NCI-H146 treated with DMSO at 0.1 percent for 48 hours (cell line): Measurements from ENCODE around the gene DIS3L2.
"Not testable (repeated sequence)": the region's sequence is repeated elsewhere in the genome, so short reads cannot be mapped to it uniquely, and the experiment has no call there.

Experiments
- DNase-seq: peaks from one replicate; lab custom pipeline; 2025; ENCODE audit not compliant: unreplicated experiment; lab: John Stamatoyannopoulos, UW

Gene DIS3L2

DNA sequence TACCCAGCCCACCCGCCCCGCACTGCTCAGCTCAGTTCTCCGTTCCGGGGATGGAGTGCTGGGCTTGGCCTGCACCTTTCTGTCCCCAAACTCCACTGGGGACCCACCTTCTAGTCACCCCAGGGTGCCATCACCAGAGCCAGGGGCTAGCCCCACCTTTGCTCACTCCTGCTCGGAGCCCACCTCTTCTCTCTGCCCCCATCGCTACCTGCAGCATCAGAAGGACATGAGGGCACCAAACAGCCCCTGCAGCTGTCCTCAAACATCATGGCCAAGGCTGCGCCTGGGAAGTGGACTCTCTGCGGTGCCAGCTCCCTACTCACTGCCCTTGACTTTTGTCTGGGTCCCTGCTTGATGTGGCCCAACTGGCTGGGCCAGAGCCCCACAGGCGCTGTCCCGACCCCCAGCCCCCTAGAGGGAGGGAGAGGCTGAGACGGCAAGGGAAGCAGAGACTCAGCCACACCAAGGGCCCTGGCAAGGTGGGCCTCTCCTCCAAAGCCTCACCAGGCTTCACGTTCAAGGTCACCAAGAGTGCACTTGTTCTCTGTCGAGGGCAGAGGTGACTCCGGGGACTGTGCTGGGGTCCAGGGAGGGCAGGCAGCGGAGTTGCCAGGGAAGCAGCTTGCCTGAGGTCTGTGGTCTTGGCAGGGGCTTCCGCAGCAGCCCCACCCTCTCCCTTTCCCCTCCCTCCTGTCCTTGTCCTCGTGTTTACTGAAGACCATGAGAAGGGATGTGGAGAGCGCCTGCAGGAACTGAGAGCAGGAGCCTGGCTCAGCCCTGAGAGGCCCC is 403.5 kb downstream of the DIS3L2 start:
- DNase-seq, result not testable (repeated sequence)

DNA sequence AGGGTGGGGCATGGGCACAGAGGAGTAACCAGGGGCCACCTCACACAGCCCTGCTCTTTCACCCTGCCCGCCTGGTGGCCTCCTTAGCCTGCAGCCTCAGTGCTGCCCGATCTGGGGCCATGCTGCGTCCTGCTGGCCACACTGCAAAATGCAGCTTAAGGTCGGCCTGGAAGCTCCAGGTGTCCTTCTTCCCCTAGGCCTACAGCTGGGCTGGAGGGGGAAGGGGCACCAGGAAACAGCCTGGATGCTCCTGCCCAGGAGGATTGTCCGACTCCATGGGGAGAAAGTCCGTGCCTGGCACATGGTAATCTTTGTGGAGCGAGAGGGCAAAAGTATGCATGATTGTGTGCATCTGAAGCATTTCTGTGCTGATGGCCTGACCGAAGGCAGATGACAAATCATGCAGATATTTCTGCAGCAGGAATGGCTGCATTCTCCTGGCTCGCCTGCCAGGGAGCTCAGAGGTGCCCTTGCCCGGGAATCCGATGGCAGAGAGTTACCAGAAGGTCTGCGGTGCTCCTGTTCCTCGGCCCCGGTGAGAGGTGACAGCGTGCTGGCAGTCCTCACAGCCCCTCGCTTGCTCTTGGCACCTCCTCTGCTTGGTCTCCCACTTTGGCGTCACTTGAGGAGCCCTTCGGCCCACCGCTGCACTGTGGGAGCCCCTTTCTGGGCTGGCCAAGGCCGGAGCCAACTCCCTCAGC is 404.3 kb downstream of the DIS3L2 start:
- no peak for DNase-seq

DNA sequence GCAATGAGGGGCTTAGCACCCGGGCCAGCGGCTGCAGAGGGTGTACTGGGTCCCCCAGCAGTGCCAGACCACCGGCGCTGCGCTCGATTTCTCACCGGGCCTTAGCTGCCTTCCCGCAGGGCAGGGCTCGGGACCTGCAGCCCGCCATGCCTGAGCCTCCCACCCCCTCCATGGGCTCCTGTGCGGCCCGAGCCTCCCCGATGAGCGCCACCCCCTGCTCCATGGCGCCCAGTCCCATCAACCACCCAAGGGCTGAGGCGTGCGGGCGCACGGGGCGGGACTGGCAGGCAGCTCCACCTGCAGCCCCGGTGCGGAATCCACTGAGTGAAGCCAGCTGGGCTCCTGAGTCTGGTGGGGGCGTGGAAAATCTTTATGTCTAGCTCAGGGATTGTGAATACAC is 404.9 kb downstream of the DIS3L2 start:
- not testable (repeated sequence) for DNase-seq

DNA sequence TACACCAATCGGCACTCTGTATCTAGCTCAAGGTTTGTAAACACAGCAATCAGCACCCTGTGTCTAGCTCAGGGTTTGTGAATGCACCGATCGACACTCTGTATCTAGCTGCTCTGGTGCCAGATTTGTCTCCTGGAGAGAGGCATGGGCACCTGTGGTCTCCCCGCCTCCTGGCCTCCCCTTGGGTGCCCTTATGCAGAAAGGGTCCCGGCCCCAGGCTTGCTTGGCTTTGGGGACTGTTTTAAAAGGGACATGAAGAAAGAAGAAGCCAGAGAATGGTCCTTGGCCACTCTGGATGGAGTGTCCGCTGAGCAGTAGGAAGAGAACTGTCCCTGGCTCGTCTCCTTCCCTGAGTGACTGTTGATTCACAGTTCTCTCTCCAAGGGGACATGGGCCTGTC is 405.5 kb downstream of the DIS3L2 start:
- DNase-seq, result no peak

DNA sequence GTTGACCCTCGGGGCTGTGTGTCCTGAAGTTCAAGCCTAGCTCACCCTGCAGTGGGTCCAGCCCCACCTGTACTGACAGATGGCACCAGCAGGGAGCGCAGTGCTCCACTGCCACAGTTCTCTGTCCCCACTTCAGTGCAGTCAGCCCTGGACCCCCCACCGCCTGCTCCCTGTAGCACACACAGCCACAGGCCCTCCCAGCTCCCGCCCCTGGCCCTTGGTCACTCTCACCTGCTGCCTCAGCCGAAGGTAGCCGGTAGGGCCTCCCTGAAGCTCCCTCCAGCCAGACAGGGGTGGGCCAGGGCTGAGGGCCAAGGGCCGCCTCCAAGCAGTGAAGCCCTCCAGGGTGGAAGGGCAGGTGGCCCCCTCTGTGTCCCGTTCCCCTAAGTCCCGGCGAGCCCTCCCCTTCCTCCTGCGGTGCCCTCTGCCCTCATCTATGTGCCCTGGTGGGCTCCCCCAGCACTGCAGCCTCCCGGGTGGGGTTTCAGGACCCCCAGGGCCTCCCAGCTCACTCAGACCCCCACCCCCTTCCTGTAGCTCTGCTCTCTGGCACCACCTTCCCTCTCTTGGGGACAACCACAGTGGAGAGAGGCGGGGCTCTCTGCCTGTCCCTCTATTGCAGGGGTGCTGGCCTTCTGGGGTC is 406.2 kb downstream of the DIS3L2 start:
- no peak for DNase-seq

DNA sequence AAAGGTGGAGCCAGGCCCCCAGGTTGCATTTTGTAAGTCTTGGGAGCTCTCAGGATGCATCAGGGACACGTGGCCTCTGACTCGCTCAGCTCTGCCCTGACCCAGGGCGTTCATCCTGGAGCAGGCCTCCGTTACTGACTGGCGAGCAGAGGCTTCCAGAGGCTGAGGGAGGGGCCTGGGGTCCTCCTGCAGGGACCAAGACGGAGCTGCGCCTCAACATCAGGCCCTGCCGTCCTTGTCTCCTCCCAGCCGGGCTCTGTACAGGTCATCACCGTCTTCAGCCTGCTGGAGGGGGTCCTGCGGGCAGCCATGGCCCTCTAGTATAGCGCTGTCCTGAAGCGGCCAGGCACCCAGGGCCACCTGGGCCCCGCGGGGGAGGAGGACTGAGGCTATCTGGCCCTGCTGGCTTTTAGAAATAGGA is 406.8 kb downstream of the DIS3L2 start:
- no peak for DNase-seq

DNA sequence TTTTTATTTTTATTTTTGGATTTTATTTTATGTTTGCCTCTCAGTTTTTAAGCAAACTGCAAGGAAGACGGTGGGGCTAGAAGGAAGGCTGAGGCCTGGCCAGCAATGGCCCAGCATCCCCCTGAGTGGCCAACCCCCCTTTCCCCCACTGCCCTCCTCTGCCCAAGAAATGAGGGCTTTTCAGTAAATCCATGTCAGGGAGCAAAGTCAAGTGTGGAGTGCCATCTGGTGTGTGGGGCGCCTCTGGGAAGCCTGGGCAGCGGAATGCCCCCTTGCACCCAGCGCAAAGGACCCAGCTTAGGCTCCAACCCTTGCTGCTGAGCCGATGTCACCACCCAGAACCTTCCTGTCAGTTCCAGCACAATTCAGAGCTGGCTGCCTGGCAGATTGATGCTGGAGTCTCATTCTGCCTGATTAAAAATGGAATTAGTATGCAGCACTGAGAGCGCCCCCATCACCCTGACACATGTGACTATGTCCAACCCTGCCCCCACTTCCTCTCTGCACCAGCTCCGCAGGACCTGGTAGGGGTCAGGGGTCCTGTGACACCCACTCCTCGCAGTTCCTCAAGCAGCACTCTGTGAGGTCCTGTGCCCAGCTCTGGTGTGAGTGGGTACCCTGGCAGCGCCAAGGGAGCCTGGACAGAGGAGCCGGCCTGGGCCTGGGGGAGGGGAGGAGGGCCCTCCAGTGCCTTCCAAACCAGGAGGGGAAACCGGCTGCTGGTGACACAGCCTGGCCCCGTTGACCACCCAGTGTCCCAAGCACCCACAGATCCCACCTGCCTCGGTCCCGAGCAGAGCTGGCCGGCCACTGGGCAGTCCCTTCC is 407.8 kb downstream of the DIS3L2 start:
- DNase-seq, result no peak

DNA sequence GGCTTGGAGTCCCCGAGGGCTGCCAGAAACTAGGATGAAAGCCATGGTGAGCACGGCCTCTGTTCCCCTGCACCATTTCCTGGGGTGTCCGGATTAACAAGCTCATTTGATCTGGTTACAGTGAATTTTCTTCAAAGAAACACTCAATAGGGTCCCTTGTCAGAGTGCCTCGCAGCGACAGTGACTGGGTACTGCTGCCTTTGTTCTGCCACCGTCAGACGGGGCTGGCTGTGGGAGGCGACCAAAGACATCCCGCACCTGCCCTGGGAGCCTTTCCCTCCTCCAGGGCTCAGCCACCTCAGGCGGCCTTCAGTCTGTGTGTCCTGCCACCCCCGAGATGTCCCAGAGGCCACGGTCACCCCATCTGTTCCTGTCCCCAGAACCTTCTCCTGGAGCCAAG is 408.5 kb downstream of the DIS3L2 start:
- DNase-seq, result not testable (repeated sequence)

DNA sequence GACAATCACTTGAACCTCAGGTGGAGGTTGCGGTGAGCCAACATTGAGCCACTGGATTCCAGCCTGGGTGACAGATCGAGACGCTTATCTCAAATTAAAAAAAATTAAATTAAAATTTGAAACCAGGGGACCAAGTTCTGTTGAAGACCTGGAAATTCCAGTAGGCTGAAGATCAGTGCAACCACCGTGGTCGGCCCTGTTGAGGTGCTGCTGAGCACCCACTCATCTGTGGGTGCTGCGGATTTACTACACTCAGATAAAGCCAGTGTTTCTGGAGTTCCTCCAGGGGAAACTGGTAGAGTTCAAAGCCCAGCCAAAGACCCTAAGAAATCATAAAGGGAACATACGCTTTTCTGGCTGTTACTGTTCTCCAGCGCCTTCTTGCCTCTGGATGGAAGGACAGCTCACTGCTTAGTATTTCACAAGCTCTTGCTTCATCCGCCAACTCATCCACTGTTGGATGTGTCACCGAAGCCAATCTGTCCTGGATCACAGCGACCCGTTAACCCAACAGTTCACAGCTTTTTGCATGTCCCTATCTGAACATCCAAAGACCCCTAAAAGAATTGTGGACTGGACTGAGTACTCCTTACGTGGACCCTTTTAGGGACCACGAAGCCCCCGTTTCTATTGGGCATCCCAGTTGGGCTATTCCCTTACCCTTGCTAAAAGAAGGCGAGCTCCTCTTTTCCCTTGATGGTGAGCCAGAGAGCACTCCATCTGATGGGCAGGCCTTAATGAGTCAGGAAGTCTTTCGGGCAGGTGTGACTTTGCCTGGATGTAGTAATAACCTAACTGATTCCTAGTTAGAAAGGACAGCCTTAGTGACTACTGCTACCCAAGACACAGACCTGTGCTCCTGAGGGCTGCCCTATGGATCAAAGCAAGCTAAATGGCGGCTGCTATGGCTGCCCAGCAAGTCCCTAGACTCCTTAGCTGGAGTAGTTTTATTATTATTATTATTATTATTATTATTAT is 411.0 kb downstream of the DIS3L2 start:
- no peak for DNase-seq

DNA sequence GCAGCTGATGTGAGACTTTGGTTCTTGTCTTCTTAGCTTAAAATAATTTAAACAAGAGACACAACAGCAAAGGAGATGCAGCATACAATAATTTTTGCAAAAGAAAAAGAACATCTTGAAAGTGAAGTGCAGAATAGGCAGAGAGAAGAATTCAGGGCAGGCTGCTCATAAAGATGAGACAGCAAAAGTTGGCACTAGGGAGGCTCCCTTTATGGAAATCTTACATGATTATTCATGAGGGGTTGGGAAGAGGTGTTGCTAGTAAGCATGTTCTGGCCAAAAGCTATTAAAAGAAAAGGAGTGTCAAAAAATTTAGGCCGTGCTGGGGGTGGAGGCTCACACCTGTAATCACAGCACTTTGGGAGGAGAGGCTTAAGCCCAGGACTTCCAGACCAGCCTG is 412.8 kb downstream of the DIS3L2 start:
- DNase-seq, result no peak

DNA sequence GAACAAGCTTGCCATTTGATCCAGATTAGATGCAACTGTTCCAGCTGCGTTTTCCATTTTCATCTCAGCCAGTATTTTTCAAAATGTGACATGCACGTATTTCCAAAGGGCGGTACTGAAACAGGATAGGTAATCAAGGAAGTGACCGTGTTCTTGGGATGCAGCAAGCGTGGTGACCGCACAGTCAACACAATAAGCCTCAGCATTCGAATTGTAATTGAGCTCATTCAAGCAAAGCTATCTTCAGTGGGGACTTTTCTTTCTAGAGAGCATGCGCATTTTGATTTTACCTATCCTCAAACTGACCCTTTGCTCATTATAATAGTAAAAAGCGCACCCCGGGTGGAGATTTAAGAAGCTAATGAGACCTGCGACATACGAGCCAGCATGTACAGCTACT is 413.7 kb downstream of the DIS3L2 start:
- no peak for DNase-seq

DNA sequence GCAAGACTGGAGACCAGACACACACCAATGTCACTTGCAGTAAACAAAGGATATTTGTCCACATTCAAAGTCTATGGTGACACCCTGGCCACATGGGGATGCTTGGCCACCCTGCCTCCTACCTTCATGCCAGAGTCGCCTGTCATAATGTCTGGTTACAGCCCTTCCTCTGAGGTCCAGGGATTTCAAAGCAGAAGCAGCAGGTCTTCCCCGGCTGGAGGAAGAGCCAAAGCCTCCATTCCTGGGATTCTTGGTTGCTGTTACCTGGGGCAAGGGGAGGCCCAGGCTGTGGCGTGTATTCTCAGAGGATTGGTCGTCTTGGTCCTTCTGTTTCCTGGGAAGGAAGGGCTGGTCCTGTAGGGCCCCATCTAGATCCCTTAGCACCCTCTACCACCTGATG is 414.7 kb downstream of the DIS3L2 start:
- no peak for DNase-seq

DNA sequence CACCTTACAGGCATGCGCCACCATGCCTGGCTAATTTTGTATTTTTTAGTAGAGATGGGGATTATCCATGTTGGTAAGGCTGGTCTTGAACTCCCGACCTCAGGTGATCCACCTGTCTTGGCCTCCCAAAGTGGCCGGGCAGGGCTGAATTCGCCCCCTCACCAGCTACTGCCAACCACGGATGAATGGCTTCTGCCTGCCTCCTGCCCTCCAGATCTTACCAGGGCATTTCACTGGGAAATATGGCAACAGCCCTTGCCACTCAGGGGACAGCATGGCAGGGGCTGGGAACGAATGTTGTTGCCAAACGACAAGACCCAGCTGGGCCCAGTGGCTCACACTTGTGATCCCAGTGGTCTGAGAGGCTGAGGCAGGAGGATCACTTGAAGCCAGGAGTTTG is 415.2 kb downstream of the DIS3L2 start:
- no peak for DNase-seq

DNA sequence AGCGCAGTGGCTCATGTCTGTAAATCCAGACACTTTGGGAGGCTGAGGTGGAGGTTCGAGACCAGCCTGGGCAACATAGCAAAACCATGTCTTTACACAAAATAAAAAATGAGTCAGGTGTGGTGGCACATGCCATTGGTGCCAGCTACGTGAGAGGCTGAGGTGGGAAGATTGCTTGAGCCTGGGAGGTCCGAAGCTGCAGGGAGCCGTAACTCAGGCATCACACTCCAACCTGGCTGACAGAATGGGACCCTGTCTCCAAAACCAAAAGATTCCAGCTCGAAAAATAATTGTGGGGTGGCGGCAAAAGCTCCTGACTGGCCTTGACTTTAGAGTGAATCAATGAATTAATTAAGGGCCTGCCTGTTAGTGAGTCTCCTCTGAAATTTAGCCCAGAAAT is 415.8 kb downstream of the DIS3L2 start:
- no peak for DNase-seq

DNA sequence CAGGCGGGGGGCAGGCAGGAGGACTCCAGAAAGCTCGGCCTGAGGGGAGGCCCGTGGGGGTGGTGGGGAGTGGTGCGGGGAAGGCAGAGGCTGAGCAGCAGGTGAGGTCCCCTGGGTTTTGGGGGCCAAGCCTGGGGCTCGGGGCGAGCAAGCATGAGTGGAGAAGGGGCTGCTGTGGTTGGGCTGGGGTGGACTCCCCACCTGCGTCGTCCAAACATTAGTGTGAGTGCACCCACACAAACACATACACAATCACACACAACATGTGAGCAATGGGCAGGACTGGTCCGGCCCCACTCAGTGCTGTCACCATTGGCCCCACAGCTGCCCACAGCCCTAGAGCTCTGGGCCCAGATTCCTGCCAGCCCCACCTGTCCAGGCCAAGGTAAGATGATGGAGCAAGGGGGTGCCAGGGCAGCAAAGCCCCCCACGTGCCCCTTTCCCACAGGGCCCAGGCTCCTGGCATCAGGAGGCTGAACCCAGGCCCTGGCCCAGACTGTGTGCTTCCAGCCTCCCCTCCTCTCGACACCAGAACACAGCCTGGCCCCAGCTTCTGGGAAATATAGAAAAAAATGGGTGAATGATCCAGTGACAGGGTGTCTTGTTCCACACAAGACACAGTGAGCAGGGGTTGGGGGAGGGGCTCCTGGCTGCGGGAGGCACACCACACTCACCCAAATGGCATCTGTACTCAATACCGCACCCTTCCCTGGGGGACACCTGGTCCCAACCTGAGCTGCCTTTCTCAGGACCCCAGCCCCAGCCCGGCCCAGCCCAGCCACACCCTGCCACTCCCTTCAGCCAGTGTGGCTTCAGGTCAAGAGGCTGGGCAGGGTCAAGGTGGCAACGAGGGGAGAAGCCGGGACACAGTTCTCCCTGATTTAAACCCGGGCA is 416.6 kb downstream of the DIS3L2 start:
- DNase-seq, result no peak

DNA sequence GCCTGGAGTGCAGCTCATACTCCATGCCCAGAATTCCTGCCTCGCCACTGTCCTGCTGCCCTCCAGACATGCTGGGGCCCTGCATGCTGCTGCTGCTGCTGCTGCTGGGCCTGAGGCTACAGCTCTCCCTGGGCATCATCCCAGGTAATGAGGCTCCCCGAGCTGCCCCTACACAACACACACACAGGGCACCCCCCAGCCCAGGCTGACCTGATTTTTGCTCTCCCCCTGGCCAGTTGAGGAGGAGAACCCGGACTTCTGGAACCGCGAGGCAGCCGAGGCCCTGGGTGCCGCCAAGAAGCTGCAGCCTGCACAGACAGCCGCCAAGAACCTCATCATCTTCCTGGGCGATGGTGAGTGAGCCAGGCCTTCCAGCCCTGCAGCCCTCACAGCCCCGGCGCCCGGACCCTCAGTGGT is 417.2 kb downstream of the DIS3L2 start, which contains the start of gene ALPP:
Gene ALPP, plus strand, starts transcription at position 17 of the 417 bp plus-strand sequence. Its CDS starts 52 bp downstream, at position 69.
- DNase-seq, result not testable (repeated sequence)

DNA sequence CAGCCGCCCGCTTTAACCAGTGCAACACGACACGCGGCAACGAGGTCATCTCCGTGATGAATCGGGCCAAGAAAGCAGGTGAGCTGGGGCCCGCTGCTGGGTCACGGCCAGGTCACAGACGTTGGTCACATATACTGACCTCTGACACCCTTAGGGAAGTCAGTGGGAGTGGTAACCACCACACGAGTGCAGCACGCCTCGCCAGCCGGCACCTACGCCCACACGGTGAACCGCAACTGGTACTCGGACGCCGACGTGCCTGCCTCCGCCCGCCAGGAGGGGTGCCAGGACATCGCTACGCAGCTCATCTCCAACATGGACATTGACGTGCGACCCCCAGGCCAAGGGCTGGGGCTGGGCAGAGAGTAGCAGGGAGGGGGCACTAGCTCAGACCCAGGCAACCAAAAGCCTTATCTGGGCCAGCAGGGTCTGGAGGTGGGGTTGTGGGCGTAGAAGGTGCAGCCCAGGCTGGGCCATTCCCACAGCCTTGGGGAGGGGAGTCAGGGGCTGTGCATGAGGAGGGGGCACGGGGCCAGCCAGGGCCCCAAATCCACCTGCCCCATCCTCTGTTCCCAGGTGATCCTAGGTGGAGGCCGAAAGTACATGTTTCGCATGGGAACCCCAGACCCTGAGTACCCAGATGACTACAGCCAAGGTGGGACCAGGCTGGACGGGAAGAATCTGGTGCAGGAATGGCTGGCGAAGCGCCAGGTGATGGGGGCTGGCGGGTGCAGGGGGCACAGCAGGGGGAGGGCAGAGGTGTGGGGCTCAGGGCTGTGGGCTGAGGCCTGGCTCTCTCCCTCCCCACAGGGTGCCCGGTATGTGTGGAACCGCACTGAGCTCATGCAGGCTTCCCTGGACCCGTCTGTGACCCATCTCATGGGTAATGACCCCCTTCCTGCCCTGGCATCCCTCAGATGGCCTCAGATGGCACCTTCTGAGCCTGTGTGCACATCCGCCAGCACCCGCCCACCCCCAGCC is 418.4 kb downstream of the DIS3L2 start:
- DNase-seq, result not testable (repeated sequence)
